Neural progenitor cell (in vitro differentiated cells): ENCODE data around the gene BRD7.

Experiments
- EZH2 ChIP-seq: fragments of 200-600 bp; sonication (generic); IDR thresholded peaks from 2 replicates; pipeline ENCODE4 v1.6.1; 2017; ENCODE audit warnings: antibody characterized with exemption, mild to moderate bottlenecking, moderate library complexity
- TF ChIP-seq, protein P1 (sequence below): fragments of 200-600 bp; sonication (generic); IDR thresholded peaks from 2 replicates; pipeline ENCODE4 v1.5.1; 2017; ENCODE audit warnings: antibody characterized with exemption, mild to moderate bottlenecking

DNA sequence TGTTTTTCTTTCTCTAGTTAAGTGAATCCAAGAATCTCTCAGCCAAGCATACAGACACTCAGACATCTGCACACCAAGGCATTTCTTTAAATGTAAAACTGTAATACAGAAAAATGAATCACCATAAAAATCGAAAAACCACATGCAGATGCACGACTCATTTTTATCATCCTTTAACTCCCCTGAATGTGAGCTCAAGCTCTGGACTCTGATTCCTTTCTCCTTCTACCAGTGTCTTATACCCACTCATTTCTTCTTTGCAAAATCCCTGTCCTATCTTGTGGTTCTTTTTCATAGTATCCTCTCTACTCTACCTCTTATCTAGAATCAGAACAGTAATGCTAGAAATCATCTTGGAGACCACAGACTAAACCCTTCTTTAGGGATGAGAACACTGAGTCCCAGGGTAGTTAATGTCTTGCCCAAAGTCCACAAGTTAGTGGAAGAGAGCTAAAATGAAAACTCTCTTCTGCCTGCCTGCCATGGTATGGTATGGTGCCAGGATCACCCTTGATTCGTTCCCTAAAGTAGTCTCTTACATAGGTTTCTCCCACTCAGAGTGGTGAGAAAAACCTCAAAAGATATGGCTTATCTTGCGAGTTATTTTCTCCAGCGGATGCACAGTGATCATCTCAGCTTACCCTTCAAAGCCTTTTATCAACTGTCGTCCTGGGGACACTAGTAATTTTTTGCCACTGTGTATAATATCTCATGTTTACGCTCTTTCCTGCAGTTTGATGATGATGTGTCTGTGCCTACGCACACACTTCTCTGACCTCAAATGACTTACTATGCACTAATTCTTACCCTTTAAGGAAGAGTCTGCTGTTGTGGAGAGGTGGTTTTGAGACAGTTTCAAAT is 30.2 kb downstream of the BRD7 start:
- TF ChIP-seq, protein P1, sequence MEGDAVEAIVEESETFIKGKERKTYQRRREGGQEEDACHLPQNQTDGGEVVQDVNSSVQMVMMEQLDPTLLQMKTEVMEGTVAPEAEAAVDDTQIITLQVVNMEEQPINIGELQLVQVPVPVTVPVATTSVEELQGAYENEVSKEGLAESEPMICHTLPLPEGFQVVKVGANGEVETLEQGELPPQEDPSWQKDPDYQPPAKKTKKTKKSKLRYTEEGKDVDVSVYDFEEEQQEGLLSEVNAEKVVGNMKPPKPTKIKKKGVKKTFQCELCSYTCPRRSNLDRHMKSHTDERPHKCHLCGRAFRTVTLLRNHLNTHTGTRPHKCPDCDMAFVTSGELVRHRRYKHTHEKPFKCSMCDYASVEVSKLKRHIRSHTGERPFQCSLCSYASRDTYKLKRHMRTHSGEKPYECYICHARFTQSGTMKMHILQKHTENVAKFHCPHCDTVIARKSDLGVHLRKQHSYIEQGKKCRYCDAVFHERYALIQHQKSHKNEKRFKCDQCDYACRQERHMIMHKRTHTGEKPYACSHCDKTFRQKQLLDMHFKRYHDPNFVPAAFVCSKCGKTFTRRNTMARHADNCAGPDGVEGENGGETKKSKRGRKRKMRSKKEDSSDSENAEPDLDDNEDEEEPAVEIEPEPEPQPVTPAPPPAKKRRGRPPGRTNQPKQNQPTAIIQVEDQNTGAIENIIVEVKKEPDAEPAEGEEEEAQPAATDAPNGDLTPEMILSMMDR: no peak
- TF ChIP-seq EZH2: no peak
